Psoas muscle (tissue), 8 donors: Measurements from ENCODE around the gene KCNJ5. TPM values are rescaled to one million over a fixed set of nuclear protein-coding genes. Genes with fewer than 3 reads are reported as not detected.

Experiments
- ATAC-seq, 4 donors: fragments of 200-7000 bp; cut with Tn5 transposase; one replicate each; pipeline ENCODE4 v1.9.1; 2020; ENCODE audit warnings: moderate library complexity in 3 of 4, mild to moderate bottlenecking in 2 of 4
- DNase-seq, 2 donors: peaks; one replicate each; pipeline ENCODE4 v3.0.0-alpha.2; 2020
- H3K27ac ChIP-seq: fragments of 200-600 bp; one replicate; pipeline ENCODE4 v1.8.0; 2022
- H3K27me3 ChIP-seq, 3 donors: fragments of 200-600 bp in 1 of 3; one replicate each; pipeline versions ENCODE4 v1.6.1 to v1.8.0; 2013 to 2022; ENCODE audit warnings: low read length in 2 of 3, mild to moderate bottlenecking in 2 of 3, moderate library complexity in 1 of 3; ENCODE audit not compliant: insufficient read depth in 3 of 3
- H3K36me3 ChIP-seq, 2 donors: fragments of 200-600 bp in 1 of 2; one replicate each; pipeline versions ENCODE4 v1.6.1 to v1.8.0; 2013 to 2022; ENCODE audit warnings: low read depth in 1 of 2, mild to moderate bottlenecking in 1 of 2, moderate library complexity in 1 of 2; ENCODE audit not compliant: insufficient read depth in 1 of 2
- H3K4me1 ChIP-seq: fragments of 200-600 bp; one replicate; pipeline ENCODE4 v1.8.0; 2022
- H3K4me3 ChIP-seq: fragments of 200-600 bp; one replicate; pipeline ENCODE4 v1.8.0; 2022; ENCODE audit warnings: mild to moderate bottlenecking
- H3K9me3 ChIP-seq: fragments of 200-600 bp; one replicate; pipeline ENCODE4 v1.8.0; 2022
- WGBS, 3 donors: extraction: QIAGEN DNeasy Blood & Tissue Kit; methylation state at CpG; one replicate each; pipeline versions ENCODE4 v1.1.6 to v1.1.7; 2013; 5-methylcytosine and 5-hydroxymethylcytosine counted together
- intact Hi-C, 2 donors: fragments of 100-400 bp; cut with DNase I; formaldehyde crosslinking; loops; one replicate each; pipeline versions ENCODE4 v1.11.0 to v1.14.2; 2022
- polyA plus RNA-seq, 3 donors: library from polyadenylated mRNA; stranded (reverse); fragments of 200-250 nt; gene quantifications; one replicate each; pipeline ENCODE4 v1.2.3, GENCODE V29; 2013
- total RNA-seq, 4 donors: library from RNA; stranded (reverse); fragmentation: NEBNext Ultra II Directional in 2 of 4; extraction: Animal tissue kit (Norgen Biotek cat#: 25700) in 2 of 4; gene quantifications; one replicate each; pipeline versions ENCODE4 v1.2.1 to v1.2.4, GENCODE V29; 2021 to 2023
- TF ChIP-seq, protein P1 (sequence below): fragments of 200-600 bp; IDR thresholded peaks from one replicate; pipeline ENCODE4 v1.8.0; 2022; ENCODE audit warnings: antibody characterized with exemption
- donor health status: healthy with polysubstance abuse.
- donor health status: DM: no; HTN: no; CAD: no; lungs with moderate emphysema.
- donor health status: Bipolar disorder and iron deficiency.
- donor health status: healthy.
- donor health status: DM: yes; HTN: yes; CAD: no.
- donor health status: DM: no; HTN: no; CAD: no.
- donor health status: DM: no; HTN: no; CAD: no.
- donor health status: DM: yes; HTN: yes; CAD: no.

KCNJ5 gene
- total and polyA plus RNA-seq, 7 donors: 0.01 to 0.46 (median 0.24) TPM

DNA sequence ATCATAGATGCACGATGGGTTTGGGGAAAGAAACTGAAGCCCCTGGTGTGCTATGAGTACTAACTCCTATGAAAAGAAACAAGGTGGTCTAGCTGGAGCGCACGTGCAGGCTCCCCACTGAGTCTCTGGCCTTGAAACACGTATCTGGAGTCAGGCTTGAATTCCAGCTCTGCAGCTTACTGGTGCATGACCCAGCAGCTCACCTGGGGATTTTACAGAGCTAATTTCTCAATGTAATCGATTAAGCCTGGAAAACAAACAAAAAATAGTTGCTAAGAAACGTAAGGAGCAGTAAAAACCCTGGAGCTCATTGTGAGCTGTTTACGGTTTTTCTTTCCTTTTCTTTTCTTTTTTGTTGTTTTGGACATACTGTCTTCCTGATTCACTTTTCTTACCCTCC lies 36.3 kb upstream of the KCNJ5 start:
- no peak for DNase-seq
- H3K27ac ChIP-seq: no peak overlapping the region
- no peak overlapping the region for H3K4me3 ChIP-seq
- intact Hi-C loops: no loop called here
- TF ChIP-seq, protein P1, sequence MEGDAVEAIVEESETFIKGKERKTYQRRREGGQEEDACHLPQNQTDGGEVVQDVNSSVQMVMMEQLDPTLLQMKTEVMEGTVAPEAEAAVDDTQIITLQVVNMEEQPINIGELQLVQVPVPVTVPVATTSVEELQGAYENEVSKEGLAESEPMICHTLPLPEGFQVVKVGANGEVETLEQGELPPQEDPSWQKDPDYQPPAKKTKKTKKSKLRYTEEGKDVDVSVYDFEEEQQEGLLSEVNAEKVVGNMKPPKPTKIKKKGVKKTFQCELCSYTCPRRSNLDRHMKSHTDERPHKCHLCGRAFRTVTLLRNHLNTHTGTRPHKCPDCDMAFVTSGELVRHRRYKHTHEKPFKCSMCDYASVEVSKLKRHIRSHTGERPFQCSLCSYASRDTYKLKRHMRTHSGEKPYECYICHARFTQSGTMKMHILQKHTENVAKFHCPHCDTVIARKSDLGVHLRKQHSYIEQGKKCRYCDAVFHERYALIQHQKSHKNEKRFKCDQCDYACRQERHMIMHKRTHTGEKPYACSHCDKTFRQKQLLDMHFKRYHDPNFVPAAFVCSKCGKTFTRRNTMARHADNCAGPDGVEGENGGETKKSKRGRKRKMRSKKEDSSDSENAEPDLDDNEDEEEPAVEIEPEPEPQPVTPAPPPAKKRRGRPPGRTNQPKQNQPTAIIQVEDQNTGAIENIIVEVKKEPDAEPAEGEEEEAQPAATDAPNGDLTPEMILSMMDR: no peak
- H3K27me3 ChIP-seq: peaks cover 0 to under 1% (median 0%) of the 10 kb centered on the region in 3 donors
- H3K4me1 ChIP-seq: no peaks in the 10 kb centered on the region
- H3K36me3 ChIP-seq: no peaks in the 10 kb centered on the region
- H3K9me3 ChIP-seq: no peaks in the 10 kb centered on the region
- ATAC-seq: no peak
- WGBS, 3 donors: 72 to 75% (median 75%) methylated on average over 7 of the region's 7 CpGs

DNA sequence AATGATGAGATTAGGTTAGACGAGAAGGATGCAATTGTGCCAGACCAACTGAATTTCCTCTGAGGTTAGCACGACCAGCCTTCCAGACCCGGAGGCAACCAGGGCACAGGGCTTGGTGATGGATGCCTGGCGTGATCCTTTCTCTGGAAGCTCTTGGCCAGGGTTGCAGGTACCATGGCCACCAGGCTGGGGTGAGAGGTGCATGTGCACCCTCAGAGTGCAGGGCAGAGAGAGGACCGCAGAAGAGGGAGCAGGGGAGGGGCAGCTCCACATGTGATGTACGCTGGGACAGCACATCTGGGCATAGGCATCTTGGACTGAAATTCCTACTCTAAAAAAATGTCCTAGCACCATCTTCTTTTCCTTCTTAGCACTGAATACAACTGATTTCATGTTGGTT lies 34.9 kb upstream of the KCNJ5 start:
- Histone ChIP-seq H3K4me3 (no peak overlapping the region), H3K9me3 (no peaks in the 10 kb centered on the region), H3K27me3 (peaks cover 0 to 12% (median 0%) of the 10 kb centered on the region in 3 donors), H3K27ac (no peak overlapping the region), H3K36me3 (no peaks in the 10 kb centered on the region), H3K4me1 (no peaks in the 10 kb centered on the region)
- intact Hi-C loops: no loop called here
- whole genome bisulfite sequencing, 3 donors: 84 to 87% (median 87%) methylated on average over 6 of the region's 6 CpGs
- DNase-seq (no peak), ATAC-seq (no peak)
- TF ChIP-seq, protein P1: no peak

DNA sequence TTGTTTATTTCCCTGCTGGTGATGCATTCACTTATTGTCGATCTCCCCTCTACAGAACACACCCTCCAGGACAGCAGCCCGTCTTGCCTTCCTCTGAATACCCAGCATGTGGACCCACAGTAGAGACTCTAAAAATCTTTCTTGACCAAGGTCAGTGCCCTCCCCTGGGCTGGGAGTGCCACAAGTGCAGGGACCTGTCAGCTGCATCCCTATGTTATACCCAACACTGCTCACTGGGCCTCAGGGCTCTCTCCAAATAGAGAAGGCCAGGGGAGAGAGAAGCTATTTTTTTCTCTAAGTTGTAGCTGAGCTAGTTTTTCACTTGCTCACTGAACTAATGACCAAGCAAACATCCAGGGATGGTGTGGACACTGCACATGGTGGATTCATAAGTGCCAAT lies 33.8 kb upstream of the KCNJ5 start:
- peaks cover 0 to 12% (median 2%) of the 10 kb centered on the region in 3 donors for H3K27me3 ChIP-seq
- WGBS, 3 donors: 88 to 90% (median 89%) methylated on average over 2 of the region's 2 CpGs

DNA sequence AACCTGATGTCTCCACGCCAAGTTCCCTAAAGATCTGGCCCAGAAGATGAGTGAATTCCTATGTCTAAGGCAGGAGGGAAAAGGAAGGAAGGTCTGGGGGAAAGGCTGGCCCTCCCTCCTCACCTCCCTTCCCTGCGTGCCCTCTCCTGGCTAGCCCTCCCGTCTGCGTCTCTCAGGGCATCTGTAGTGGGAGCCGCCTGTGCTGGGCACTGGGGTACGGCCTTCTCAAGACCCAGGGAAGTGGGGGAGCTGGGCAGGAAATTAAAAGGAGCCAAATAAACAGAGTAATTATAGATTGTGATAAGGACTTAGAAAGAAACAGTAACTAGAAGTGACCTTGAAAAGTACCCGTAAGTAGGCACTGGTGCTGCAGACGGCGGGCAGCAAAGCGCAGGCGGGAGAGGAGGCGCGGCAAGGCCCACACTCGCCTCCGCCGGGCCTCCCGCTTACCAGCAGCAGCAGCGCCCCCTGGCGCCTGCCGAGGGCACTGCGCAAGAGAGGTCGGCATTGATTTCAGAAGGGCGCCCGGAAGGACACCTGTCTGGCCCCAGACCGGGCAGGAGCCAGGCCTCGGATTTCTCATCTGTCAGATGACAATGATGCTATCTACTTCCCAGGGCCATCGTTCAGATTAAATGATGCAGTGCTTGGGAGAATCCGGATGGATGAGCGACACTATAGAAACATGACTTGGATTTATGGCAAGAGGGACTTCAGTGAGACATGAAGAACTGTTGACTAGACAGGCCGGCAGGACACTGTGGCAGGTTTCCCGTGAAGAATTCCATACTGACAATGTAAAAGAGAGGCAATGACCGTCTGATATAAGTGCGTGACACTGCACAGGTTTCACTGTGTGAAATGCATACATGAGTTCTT lies 31.4 kb upstream of the KCNJ5 start:
- Histone ChIP-seq H3K4me3 (no peak overlapping the region), H3K27me3 (peaks cover 0 to 20% (median 4%) of the 10 kb centered on the region in 3 donors), H3K36me3 (no peaks in the 10 kb centered on the region), H3K9me3 (no peaks in the 10 kb centered on the region), H3K27ac (no peak overlapping the region), H3K4me1 (no peaks in the 10 kb centered on the region)
- DNase-seq: peak; percentile 64 to 69
- ATAC-seq: peak in 3 of 4 donors; percentile 49 to 63 (median 61)
- 31 to 37% (median 33%) methylated on average over 32 to 33 of the region's 33 CpGs for WGBS, 3 donors
- intact Hi-C loops: no loop called here
- TF ChIP-seq, protein P1: peak; percentile 73

More for the DNA sequence above, 33.8 kb upstream of the KCNJ5 start:
- Histone ChIP-seq H3K27ac (no peak overlapping the region), H3K36me3 (no peaks in the 10 kb centered on the region), H3K9me3 (no peaks in the 10 kb centered on the region), H3K4me1 (no peaks in the 10 kb centered on the region), H3K4me3 (no peak overlapping the region)
- ATAC-seq: no peak
- DNase-seq: no peak
- intact Hi-C loops: no loop called here
- TF ChIP-seq, protein P1: no peak
